MCF 10A (cell line): ENCODE data around the gene LRFN3. TPM values are rescaled to one million over a fixed set of nuclear protein-coding genes. Genes with fewer than 3 reads are reported as not detected.

Source experiments
- BruUV-seq: library from RNA; stranded (reverse); fragments of 400-500 nt; replicated peaks from 2 replicates; lab custom pipeline; 2021; lab: Mats Ljungman, UMichigan
- CTCF ChIA-PET: fragments of 300-600 bp; sonication (Branson Sonifier 250); formaldehyde crosslinking; extraction: SDS; loops from one replicate; lab custom pipeline; 2021; ENCODE audit warnings: antibody characterized with exemption, inconsistent platforms; lab: Yijun Ruan, JAX
- POLR2A ChIA-PET: fragments of 300-600, 350-650 bp; sonication (Branson Sonifier 250); formaldehyde crosslinking; extraction: SDS; loops from one replicate; lab custom pipeline; 2020; ENCODE audit warnings: antibody characterized with exemption, inconsistent platforms; lab: Yijun Ruan, JAX
- DNase-seq: peaks from one replicate; pipeline ENCODE4 v3.0.0-alpha.2; 2018; ENCODE audit not compliant: unreplicated experiment
- H3K27ac Mint-ChIP-seq: one replicate; pipeline ENCODE4 v1.8.0; 2022; ENCODE audit warnings: mild to moderate bottlenecking, low read depth, mixed read lengths; ENCODE audit not compliant: unreplicated experiment
- H3K27me3 Mint-ChIP-seq: one replicate; pipeline ENCODE4 v1.8.0; 2022; ENCODE audit warnings: mixed read lengths; ENCODE audit not compliant: insufficient read depth, unreplicated experiment
- H3K36me3 Mint-ChIP-seq: one replicate; pipeline ENCODE4 v1.8.0; 2022; ENCODE audit warnings: mild to moderate bottlenecking, moderate library complexity, mixed read lengths; ENCODE audit not compliant: insufficient read depth, unreplicated experiment
- H3K4me1 Mint-ChIP-seq: one replicate; pipeline ENCODE4 v1.8.0; 2022; ENCODE audit warnings: mixed read lengths; ENCODE audit not compliant: insufficient read depth, unreplicated experiment
- H3K4me3 Mint-ChIP-seq: one replicate; pipeline ENCODE4 v1.8.0; 2022; ENCODE audit warnings: mild to moderate bottlenecking, moderate library complexity, mixed read lengths; ENCODE audit not compliant: unreplicated experiment
- H3K9me3 Mint-ChIP-seq: one replicate; pipeline ENCODE4 v1.8.0; 2022; ENCODE audit warnings: mixed read lengths; ENCODE audit not compliant: unreplicated experiment
- intact Hi-C: fragments of 100-400 bp; cut with micrococcal nuclease; formaldehyde crosslinking; loops from 2 replicates; pipeline ENCODE4 v1.14.1; 2022
- total RNA-seq: library from RNA; stranded (reverse); gene quantifications from 2 replicates; pipeline ENCODE4 v1.2.3, GENCODE V29; 2022
- TF ChIP-seq, protein P1 (sequence below): fragments of 200-600 bp; IDR thresholded peaks from one replicate; pipeline ENCODE4 v1.8.0; 2022; ENCODE audit warnings: antibody characterized with exemption, mild to moderate bottlenecking; ENCODE audit not compliant: unreplicated experiment

The LRFN3 gene
- total RNA-seq, 1 experiment from 2014 or later = 7.4 TPM

DNA sequence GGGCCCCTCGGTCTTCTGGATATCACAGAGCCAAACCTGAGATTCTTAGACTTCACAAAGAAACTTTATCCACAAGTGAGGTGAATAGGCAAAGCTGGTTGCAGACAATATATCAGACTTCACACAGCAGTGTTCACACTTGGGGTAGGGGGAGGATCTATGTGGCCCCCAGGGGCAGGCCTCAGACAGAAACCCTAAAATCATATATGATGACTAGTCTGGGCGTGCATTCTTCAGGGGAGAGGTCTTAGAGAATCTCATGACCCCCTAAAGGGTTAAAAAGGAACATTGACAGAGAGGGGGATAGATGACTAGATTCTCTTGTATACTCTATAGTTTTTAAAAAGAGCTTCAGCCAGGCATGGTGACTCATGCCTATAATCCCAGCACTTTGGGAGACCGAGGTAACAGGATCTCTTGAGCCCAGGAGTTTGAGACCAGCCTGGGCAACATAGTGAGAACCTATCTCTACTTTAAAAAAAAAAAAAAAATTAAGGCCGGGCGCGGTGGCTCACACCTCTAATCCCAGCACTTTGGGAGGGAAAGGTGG, 30.9 kb upstream of the LRFN3 start:
- TF ChIP-seq, protein P1, sequence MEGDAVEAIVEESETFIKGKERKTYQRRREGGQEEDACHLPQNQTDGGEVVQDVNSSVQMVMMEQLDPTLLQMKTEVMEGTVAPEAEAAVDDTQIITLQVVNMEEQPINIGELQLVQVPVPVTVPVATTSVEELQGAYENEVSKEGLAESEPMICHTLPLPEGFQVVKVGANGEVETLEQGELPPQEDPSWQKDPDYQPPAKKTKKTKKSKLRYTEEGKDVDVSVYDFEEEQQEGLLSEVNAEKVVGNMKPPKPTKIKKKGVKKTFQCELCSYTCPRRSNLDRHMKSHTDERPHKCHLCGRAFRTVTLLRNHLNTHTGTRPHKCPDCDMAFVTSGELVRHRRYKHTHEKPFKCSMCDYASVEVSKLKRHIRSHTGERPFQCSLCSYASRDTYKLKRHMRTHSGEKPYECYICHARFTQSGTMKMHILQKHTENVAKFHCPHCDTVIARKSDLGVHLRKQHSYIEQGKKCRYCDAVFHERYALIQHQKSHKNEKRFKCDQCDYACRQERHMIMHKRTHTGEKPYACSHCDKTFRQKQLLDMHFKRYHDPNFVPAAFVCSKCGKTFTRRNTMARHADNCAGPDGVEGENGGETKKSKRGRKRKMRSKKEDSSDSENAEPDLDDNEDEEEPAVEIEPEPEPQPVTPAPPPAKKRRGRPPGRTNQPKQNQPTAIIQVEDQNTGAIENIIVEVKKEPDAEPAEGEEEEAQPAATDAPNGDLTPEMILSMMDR = no peak
- DNase-seq = no peak
- Mint-ChIP-seq H3K27ac (no peak overlapping the region), H3K4me1 (peaks cover 16% of the 10 kb centered on the region), H3K27me3 (no peaks in the 10 kb centered on the region), H3K9me3 (no peaks in the 10 kb centered on the region), H3K4me3 (no peak overlapping the region), H3K36me3 (no peaks in the 10 kb centered on the region)
- ChIA-PET POLR2A (no interaction called here), CTCF (interaction anchor here (0.5 to 0.6 kb wide), 2 partner anchors 28 to 587 kb away, joined by 3 read pairs; no protein-coding TSS in a partner anchor)
- no TSS peak for BruUV-seq
- intact Hi-C loops = no loop called here

DNA sequence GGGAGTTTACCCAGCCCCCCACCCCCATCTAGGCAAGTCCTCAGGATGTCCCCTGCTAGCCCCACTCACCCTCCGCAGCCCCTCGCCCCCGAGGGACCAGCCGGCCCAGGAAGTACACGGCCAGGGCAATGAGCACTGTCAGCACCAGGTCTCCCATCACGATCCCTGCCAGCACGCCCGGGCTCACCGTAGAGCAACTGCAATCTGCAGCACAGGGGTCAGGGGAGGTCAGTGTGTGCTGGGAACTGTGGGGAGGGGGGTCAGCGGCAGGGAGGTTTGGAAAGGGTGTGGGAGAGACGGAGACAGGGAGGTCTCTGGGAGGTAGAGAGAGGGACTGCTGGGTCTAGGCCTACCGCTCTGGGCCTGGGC, 28.8 kb upstream of the LRFN3 start:
- ChIA-PET POLR2A (no interaction called here), CTCF (no interaction called here)
- Mint-ChIP-seq H3K36me3 (no peaks in the 10 kb centered on the region), H3K27me3 (no peaks in the 10 kb centered on the region), H3K9me3 (no peaks in the 10 kb centered on the region), H3K4me1 (peaks cover 9% of the 10 kb centered on the region), H3K27ac (no peak overlapping the region), H3K4me3 (no peak overlapping the region)
- TF ChIP-seq, protein P1 = no peak
- intact Hi-C loops = no loop called here
- BruUV-seq = no TSS peak
- DNase-seq = no peak

DNA sequence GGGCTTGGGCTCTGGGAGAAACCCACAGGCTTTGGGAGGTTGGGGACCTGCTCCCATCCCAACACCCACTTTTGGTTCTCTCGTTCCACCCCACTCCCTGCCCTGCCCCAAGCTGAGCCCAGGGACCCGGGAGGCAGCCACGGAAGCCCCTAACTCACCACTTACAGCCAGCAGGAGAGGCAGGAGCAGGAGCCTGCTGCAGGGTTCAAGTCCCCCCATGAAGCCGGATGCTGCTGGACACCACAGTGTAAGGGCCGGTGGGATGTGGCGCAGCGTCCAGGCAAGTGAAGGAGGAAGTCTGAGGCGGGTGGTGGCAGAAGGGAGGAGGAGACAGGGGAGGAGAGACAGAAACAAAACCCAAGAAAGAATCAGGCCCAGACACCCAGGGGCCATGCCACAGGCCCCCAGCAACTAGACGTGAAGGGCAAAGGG, 28.1 kb upstream of the LRFN3 start, which contains the start of gene TYROBP:
TYROBP (minus strand) TSS at position 286 of the 432 bp plus-strand sequence; CDS start at position 219, 67 bp downstream.
- H3K9me3 Mint-ChIP-seq = no peaks in the 10 kb centered on the region
- ChIA-PET CTCF (interaction anchor here (1.4 kb wide), 1 partner anchor 23 kb away, joined by 4 read pairs; no protein-coding TSS in a partner anchor), POLR2A (no interaction called here)
- no peak within 1 kb of the TSS for H3K27ac Mint-ChIP-seq
- DNase-seq = no peak
- peaks cover 7% of the 10 kb centered on the region for H3K4me1 Mint-ChIP-seq
- TF ChIP-seq, protein P1 = no peak
- no peak within 1 kb of the TSS for H3K4me3 Mint-ChIP-seq
- intact Hi-C loops = no loop called here
- no TSS peak for BruUV-seq
- H3K36me3 Mint-ChIP-seq = no peaks in the 10 kb centered on the region
- H3K27me3 Mint-ChIP-seq = no peaks in the 10 kb centered on the region

DNA sequence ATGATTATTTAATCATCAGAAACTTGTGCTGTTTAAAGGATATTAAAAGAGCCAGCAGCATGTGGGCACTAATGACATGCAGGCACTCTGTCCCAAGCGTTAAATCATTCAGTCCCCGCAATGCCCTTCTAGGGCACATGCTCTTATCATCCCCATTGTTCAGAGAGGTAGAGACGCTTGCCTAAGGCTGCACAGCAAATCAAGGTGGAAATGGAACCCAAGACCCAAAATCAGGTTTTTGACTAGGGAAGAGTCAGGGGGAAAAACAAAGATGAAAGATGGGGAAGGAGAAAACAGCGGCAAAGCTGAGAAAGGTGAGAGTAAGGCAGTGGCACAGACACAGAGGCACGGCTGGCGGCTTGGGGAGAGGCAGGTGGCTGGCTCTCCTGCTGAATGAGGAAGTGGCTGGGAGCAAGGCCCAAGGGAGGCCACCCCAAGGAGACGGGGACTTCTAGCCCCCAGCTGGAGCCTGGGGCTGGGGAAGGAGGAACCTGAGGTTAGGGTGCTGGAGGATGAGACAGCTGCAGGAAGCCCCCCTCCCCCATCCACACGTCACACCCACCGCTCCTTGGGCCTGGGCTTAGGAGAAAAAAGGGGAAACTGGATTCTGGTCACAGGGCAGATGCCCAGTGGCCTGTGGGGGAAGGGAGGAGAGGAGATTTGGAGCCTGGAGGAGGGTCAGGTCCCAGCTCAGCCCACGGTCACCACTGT, 27.0 kb upstream of the LRFN3 start:
- CTCF ChIA-PET = interaction anchor here (0.6 to 1.4 kb wide), 2 partner anchors 22 to 27 kb away, joined by 3 to 4 read pairs; no protein-coding TSS in a partner anchor
- POLR2A ChIA-PET = no interaction called here

More for the DNA sequence above, 27.0 kb upstream of the LRFN3 start:
- H3K27me3 Mint-ChIP-seq = no peaks in the 10 kb centered on the region
- intact Hi-C loops = no loop called here
- H3K4me1 Mint-ChIP-seq = no peaks in the 10 kb centered on the region
- no peaks in the 10 kb centered on the region for H3K36me3 Mint-ChIP-seq
- BruUV-seq = no TSS peak
- H3K4me3 Mint-ChIP-seq = no peak overlapping the region
- H3K9me3 Mint-ChIP-seq = no peaks in the 10 kb centered on the region
- DNase-seq = no peak
- TF ChIP-seq, protein P1 = no peak
- H3K27ac Mint-ChIP-seq = no peak overlapping the region
